NCI-H2227 treated with DMSO at 0.1 percent for 48 hours (cell line): ENCODE measurements around the gene TELO2.
A peak's percentile ranks its signal among the peaks of the same experiment; 100 is the strongest.

Experiments used
- DNase-seq: peaks from one replicate; lab custom pipeline; 2025; lab: John Stamatoyannopoulos, UW

Gene TELO2

DNA sequence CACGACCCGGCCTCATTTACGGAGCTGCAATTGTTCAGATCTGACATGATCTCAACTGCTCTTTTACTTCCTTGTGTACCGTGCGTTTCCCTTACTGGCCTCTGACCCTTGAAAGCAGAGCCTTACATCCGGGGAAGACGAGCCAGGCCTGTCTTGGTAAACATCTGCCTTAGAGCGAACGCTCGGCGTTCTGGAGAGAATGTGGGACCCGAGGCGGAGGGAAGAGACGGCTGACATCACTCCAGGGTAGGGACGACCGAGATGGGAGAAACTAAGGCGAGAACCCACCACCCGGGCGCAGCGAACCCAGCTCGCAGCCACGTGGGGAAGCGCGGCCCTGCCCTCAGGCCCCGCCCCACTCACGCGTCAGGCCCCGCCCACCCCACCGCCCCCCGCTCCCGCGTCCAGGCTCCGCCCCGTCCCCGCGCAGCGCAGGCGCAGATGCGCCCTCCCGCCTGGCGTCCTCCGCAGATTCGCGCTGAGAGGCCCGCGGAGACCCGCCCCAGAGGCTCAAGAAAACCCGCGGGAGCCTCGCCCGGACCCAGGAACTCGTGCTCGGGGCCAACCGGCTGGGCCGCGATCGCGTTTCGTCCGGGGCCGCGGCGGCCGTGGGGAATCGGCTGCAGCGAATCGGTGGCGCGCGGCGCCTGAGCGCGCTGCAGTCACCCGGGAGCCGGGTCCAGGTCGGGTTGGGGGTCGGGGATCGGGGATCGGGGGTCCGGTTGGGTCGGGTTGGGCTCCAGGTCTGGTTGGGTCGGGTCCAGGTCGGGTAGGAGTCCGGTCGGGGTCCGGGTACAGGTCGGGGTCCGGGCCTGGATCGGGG, at the start of gene TELO2:
TELO2 (plus strand) TSS at position 438 of the 823 bp plus-strand sequence. CDS start 922 bp downstream, outside the sequence.
- peak; percentile 79 for DNase-seq

DNA sequence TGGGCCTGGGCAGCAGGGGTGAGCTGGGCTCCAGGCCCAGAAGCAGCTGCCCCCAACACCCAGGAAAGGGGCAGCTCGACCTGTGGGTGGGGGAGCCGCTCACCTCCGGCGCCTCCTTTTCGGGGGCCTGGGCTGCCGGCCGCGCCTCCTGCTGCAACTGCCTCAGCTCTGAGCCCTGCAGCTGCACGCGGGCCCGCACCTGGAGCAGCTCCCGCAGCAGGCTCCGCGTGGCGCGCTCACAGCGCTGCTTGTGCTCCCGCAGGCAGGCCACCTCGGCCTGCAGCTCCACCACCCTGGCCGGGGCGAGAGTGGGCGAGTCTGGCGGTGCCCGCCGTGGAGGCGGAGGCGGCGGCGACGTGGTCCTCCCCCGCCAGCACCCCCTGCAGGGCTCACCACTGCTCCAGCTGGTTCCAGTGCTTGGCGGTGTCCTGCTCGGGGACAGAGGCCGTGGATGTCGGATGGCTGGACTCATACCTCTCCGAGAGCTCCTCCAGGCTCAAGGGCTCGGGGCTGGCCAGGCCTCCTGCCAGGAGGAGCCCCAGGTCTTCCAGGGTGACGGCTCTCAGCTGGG, 49.7 kb upstream of the TELO2 start:
- DNase-seq, result no peak

DNA sequence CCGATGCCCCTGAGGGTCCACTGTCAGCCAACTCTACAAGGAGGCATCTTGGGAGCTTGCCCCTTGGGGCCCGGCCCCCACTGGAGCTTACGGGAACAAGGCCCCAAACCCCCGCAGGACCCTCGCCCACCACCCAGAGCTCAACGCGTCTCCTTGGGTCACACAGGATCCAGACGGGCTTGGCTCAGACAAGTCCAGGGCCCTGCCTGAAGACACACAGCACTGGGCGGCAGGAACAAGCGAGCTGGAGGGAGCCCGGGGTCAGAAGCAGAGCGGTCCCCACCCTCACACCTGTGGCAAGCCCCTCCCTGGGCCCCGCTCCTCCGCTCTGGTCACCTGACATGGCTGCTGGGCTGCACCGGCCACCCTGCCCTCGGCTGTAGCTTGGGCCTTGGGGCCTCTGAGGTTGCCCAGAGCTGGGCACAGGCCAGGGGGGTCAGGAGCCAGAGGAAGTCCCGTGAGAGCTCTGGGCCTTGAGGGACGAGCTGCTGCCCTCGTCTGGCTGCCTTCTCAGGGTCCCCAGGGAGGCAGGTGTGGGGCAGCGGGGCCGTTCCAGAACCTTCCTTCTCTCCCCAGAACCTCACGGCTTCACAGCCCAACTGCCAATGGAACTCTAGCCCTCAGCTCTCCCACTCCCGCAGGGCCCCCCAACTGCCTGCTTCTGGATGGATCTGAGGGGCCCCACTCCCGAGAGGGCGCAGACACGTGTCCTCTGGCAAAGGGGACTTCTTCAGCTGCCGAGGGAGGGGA, 49.0 kb upstream of the TELO2 start, which contains the start of gene CCDC154:
CCDC154 (minus strand) TSS at position 577 of the 750 bp plus-strand sequence; CDS start at position 343, 234 bp downstream.
- DNase-seq, result no peak

DNA sequence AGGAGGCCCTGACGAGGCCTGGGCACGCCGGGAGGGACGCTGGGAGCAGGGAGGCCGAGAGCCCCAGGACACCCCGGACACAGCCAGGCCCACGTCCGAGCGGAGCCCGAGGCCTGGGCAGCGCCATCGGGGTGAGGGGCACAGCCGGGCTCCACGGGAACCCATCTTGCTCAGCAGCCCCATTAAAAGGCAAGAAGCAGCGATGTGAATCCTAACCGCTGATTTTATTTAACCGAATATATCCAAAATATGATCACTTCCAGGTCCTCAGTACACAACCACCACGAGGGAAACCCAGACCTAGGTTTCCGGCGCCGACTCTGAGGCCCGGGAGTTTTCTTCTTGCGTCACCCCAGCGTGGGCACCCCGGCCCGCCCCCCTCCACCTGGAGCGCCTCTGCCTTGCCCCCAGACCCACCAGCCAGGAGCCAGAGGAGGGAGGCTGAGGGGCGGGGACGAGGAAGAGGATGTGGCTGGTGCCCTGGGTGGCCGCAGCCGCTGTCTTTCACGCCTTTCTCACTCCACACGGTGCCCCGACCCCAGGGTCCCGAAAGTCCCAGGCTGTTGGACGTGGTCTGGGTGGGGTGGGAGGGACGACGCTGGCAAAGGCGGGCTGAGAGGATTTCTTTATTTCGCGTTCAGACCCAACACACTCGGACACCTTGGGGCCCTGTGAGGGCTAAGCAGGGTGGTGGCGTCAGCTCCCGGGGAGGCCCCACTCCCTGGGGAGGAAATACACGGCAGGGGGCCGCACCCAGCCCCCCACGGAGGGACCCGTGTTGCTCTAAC, 48.2 kb upstream of the TELO2 start:
- DNase-seq, result no peak

DNA sequence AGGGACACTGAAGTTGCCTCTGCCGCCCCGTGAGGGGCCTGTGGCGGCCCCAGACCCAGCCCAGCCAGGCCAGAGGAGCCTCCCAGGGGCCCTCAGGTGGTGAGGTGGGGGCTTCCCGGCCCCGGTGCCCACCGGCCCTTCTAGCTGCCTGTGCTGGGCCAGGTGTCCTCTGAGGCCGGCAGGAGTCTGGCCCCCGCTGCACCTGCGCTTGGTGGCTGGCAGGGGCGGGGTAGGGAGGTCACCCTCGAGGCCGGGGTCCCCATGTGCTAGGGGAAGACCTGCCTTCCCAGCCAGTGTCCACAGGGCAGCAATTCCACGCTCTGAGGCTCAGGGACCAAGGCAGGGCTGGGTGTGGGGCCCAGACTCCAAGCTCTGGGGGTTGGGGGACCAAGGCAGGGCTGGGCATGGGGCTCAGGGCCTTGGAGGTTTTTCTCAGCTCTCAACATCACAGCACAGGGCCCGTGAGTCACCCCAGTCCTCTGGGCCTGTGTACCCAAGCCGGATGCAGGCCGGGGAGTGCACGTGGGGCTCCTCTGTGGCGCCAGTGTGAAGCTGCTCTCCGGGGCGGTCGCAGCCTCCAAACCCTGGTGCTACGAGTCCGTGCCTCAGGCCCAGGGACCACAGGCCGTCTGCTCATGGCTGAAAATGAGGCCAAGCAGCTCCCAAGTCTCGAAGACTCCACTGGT, 47.5 kb upstream of the TELO2 start:
- DNase-seq, result no peak

DNA sequence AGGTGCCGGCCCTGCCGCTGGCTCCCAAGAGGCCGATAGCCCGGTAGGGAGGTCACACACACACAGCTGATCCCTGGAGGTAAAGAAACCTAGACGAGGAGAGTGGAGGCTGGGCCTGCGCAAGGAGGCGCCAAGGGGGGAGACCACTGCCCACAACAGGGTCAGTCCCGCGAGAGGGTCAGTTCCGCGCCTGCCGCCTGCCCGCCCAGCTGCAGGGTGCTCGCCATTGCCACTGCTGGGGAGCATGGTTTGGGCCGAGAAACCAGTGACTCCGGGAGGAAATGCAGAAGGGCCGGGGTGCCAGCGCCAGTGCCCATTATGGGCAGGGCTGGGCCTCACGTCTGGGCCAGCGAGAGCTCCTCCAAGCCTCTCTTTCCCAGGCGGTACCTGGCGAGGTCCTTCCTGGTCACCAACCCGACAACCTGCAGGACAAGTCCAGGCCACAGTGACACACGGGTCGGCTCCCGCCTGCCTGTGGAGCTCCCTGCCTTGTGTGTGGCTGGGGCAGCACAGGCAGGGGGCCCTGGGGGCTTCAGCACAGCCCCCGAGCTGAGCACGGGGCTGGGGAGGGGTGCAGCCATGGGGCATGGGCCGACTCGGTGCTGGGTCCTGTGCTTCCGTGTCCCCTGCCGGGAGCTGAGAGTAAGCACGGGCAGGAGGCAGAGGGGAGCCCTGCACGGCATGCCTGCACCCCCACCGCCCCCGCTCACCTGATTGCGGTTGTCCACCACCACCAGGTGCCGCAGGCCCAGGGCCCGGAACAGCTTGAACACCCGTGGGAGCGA, 46.7 kb upstream of the TELO2 start:
- DNase-seq, result no peak

DNA sequence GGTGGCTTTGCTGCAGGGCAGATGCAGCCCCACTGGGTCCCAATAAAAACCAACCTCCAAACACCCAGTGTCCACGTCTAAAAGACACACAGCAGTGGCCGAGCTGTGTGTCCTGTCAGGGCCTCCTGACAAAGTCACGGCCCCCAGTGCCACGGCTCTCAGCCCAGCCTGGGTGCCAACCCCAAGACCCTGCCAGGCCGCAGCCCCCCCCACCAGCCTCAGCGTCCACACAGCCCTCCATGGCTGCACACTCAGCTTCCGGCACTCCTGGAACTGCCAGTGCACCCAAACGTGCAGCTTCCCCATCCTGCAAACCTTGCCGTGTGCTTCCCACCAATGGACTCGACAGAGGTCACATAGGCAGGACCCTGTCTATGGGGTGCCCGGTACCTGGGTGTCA, 45.2 kb upstream of the TELO2 start:
- no peak for DNase-seq

DNA sequence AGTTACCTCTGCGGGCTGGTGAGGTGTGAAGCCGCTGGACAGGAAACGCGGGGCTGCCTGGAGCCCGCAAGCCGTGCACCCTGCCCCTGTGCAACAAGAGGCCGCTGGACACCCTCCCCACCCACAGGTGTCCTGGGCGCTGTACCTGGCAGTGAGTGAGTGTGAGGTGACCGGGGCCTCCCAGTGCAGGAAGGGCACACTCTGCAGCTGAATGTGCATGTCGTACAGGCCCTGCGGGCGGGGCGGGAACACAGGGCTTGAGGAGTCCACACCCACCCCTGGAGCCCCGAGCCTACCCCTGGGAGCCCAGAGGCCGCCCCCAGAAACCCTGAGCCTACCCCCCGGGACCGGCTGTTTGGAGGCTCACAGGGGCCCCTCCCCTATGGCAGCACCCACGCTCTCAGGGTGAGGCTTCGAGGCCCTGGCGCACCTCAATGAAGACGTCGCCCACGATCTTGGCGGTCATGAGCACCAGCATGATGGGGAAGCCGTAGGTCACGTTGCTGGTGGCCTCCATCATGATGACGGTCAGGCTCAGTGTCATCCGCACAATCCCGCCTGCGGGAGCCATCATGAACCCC, 44.5 kb upstream of the TELO2 start:
- DNase-seq, result no peak

DNA sequence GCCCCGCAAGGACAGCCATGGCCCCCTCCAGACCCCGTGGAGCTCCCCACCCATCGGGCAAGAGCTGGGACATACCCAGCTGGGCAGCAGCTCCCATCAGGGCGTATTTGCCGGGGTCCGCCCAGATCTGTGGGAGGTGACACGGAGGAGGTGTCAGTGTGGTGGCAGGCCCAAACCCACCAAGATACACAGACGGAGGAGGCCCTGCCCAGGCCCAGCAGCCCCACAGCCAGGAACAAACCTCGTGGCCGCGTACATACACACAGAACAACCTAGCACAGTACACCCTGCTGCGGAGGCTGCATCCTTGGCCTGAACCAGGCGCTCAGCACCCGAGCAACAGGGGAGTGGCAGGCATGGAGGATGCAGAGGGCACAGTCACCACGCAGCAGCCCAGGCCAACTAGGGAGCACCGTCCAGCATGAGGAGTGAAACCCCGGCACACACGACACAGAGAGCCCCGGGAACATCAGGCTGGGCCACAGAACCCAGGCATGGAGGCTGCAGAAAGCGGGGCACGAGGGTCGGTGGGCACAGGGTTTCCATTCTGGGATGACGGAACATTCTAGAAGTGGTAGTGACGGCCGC, 43.9 kb upstream of the TELO2 start:
- DNase-seq, result no peak

DNA sequence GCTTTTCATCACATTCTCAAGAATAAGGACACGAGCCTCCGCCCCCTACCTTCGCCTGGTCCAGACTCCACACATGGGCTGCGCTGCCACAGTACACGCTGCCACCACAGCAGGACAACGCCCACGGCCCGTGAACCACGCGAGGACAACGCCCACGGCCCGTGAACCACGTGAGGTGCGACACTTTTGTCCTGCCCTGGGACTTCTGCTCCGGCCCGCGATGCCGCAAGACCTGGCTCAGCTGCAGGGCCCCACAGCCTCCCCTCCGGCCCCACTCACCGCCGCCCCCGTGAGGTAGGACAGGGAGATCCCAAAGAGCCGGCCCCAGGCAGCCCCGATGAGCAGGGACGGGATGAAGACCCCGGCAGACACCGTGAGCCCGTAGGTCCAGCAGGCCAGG, 42.9 kb upstream of the TELO2 start:
- no peak for DNase-seq

DNA sequence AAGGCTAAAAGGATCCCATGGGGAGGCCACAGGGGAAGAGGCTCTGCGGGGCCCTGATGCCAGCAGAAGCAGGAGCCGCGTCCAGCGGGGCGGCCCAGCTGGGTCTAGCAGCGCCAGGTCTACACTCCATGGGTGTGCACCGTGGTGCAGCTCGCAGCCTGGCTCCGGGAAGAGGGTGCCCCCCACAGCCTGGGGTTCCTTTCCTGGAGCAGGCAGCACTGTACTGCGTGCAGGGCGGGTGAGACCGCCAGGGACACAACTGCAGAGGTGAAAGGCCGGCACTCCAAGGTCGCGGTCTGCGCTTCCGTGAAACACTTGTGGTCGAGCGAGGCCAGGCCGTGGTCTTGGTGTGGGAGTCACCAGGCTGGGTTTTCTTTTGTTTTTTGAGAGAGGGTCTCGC, 42.3 kb upstream of the TELO2 start:
- DNase-seq, result no peak

DNA sequence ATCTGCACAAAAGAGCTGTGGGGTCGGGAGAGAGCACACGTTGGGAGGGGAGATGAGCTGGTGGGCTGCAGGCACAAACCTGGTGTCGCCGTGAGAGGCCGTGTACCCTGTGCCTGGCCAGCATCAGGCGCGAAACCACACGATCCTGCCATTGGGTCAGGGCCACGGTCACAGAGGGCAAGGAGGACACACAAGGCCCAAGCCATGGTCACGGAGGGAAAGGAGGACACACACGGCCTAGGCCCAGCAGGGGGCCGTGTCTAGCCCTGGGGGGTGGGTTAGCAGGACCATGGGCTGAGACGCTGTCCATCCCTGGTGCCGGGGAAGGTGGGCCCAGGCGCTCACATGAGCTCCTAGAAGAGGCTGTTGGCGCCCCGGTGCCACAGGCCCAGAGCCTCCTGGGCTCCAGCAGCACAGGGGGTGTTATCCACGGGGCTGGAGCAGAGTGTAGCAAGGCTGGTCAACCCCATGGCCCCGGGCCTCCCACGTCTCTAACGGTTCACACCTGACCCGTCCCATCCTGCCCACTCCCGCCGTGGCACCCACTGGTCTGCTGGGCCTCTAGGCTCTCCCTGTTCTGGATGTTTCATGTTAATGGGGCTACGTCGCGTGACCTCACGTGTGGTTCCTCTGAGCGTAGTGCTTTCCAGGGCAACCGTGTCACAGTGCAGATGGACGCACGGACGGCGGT, 41.3 kb upstream of the TELO2 start:
- no peak for DNase-seq

DNA sequence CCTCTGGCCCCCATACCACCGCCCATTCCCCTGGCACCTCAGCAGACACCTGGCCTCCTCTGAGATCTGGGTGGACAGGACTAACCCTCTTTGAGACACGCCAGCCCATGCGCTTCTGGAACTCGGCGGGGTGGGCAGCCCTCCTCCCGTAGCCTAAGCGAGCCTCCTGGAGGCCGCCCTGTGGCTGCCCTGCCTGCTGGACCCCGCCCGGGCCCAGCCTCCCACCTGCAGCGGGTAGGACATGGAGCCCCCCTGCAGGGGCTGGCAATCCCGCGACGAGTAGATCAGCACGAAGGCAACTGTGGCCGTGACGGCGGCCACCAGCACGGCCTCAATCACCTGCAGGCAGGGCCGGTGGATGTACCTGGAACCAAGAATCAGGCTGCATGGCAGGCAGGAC, 40.6 kb upstream of the TELO2 start:
- no peak for DNase-seq

DNA sequence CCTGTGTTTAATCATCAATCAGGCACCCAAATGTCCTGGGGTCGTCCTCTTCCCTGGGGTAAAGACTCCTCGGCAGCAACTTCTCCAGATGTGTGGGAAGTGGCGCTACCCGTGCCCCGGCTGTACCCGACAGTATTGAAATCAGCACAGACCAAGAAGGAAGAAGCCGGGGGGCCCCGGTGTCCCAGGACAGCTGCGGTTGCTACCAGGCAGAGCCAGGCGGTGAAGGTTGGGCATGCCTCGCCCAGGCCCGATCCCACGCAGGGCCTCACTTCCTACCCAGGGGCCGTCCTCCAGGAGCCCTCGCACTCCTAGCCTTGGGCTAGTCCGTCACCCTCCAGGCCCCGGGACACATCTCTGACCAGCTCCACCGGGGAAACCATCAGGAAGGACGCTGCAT, 39.8 kb upstream of the TELO2 start:
- no peak for DNase-seq

DNA sequence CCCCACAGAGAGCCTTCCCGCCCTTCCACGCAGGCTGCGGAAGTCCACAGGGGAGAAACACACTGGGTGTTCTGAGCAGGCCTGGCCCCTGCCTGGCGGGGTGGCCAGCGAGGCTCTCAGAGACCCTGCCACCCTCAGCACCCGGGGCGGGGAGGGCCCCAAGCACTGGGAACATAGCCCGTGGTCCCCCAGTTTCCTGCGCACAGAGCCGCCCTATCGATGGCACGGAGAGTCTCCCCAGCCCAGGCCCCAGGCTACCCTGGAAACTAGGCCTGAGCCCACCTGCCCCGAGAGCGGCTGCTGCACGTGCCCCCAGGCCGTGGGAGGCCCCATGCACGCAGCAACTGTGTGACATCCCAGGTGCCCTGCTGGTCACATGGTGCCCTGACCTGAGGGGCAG, 38.6 kb upstream of the TELO2 start:
- DNase-seq, result no peak

DNA sequence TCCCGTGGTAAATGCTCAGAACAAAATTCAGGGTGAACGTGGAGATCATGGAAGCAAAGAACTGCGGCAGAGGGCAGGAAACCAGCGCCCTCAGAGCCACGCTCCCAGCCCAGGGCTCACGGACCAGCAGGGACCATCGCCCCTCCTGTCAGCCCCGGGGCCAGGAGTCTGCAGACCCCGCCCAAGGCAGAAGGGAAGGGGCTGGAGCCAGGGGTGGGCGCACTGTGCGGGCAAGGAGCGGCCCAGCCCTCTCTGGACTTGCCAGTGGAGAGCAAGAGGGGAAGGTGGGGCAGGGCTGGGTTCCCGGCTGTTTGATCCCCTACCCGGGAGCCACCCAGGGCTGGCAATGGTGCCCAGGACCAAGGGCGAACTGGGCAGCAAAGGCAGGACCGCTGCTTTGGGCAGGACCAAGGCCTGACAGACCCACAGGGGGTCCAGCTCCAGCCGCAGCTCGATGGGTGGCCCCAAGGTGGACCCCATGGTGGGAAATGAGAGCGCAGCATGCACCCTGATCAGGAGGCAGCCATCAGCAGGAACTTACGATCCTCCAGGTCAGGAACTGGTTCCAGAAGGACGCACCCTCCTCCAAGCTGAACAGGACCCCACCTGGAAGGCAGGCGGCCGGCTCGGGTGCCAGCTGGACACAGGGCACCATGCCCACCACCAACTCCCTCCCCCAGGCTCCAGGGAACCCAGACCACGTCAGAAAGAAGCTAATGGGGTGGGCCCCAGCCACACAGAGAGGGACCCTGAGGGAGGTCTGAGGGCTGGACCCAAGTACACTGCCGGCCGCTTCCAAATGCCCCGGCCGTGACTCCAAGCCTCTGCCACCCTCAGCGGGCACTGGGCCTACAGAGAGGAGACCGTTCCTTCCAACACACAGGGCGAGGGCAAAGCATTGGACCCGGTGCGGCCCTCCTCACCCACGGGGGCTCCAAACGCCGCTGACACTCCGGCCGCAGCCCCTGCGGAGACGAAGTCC, 37.7 kb upstream of the TELO2 start:
- DNase-seq, result no peak

DNA sequence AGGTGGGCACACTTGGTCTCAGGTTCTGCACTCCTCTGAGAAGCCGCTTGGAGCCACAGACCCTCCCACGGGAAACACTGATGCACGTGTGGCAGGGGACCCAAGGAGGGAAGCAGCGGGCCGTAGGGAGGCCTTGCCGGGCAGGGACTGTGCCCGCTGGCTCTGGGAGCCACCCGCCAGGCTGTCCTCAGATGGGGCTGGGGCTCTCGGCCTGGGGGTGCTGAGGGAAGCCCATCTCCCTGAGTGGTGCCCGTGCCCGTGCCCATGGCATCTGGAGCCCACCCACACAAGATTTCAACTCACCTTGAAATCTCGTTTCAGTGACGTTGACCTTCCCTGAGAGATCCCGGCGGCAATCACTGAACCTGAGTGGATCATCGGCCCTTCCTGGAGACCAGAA, 36.2 kb upstream of the TELO2 start:
- DNase-seq, result no peak
